ENCODE results near the gene TTYH3. TPM values are rescaled to one million over a fixed set of nuclear protein-coding genes. Genes with fewer than 3 reads are reported as not detected.

The TTYH3 gene
- total RNA-seq, 2 experiments from 2014 or later = 9.7 to 10.2 TPM

DNA sequence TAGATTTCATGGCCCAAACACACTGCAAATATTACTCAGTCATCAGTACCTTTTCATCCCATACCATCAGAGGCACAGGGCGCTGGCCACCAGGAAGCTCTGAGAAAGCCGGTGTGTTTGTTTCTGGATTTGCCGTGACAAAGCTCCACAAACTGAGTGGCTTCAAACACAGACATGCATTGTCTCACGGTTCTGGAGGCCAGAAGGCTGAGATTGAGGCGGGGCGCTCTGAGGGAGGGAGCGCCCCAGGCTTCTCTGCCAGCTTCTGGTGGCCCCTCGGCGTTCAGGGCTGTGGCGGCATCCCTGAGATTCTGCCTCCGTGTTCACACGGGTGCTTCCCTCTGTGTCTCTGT is 3.7 kb upstream of the TTYH3 start:
- no peaks in the 10 kb centered on the region for H3K9me3 Mint-ChIP-seq
- H3K4me3 Mint-ChIP-seq = no peak overlapping the region
- ChIA-PET CTCF (interaction anchor here (1.4 kb wide), 1 partner anchor 17 kb away, joined by 3 read pairs; no protein-coding TSS in a partner anchor), POLR2A (no interaction called here)
- H3K27me3 Mint-ChIP-seq = no peaks in the 10 kb centered on the region
- no peaks in the 10 kb centered on the region for H3K36me3 Mint-ChIP-seq (ENCODE audit: low read depth)
- peaks cover 10% of the 10 kb centered on the region for H3K4me1 Mint-ChIP-seq
- no peak overlapping the region for H3K27ac Mint-ChIP-seq
- no peak for DNase-seq

DNA sequence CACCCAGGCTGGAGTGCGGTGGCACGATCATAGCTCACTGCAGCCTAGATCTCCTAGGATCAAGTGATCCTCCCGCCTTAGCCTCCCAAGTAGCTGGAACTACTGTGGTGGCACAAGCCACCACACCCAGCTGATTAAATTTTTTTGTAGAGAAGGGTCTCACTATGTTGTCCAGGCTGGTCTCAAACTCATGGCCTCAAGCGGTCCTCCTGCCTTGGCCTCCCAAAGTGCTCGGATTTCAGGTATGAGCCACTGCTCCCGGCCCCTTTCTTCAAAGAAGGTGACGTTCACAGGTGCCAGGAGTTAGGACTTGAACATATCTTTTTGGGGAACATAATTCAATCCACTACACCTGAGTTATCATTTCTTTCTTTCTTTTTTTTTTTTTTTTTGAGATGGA is 2.9 kb upstream of the TTYH3 start:
- POLR2A ChIA-PET = no interaction called here
- Mint-ChIP-seq H3K36me3 (ENCODE audit: low read depth) (no peaks in the 10 kb centered on the region), H3K4me3 (no peak overlapping the region)

GRCh38 chr7:2629746-2630681 is 1.8 kb upstream of the TTYH3 start:
- CTCF ChIA-PET = no interaction called here
- no peaks in the 10 kb centered on the region for H3K9me3 Mint-ChIP-seq
- no peaks in the 10 kb centered on the region for H3K36me3 Mint-ChIP-seq (ENCODE audit: low read depth)

More for the DNA sequence above, 2.9 kb upstream of the TTYH3 start:
- H3K27me3 Mint-ChIP-seq = no peaks in the 10 kb centered on the region
- no peaks in the 10 kb centered on the region for H3K9me3 Mint-ChIP-seq
- peaks cover 16% of the 10 kb centered on the region for H3K4me1 Mint-ChIP-seq
- CTCF ChIA-PET = no interaction called here
- DNase-seq = no peak
- H3K27ac Mint-ChIP-seq = no peak overlapping the region

GRCh38 chr7:2632733-2633537 is 1.1 kb downstream of the TTYH3 start:
- Mint-ChIP-seq H3K4me3 (peak overlapping the region; percentile 71), H3K4me1 (peaks cover 20% of the 10 kb centered on the region), H3K27ac (no peak overlapping the region), H3K36me3 (ENCODE audit: low read depth) (no peaks in the 10 kb centered on the region), H3K27me3 (no peaks in the 10 kb centered on the region), H3K9me3 (no peaks in the 10 kb centered on the region)
- ChIA-PET CTCF (interaction anchor here (1.6 kb wide), 1 partner anchor 77 kb away, joined by 4 read pairs; no protein-coding TSS in a partner anchor), POLR2A (interaction anchor here (0.7 to 2.0 kb wide), 2 partner anchors 12 kb away, joined by 3 to 5 read pairs; no protein-coding TSS in a partner anchor)
- peak; percentile 32 for DNase-seq

More at GRCh38 chr7:2629746-2630681, 1.8 kb upstream of the TTYH3 start:
- Mint-ChIP-seq H3K4me3 (no peak overlapping the region), H3K4me1 (peaks cover 20% of the 10 kb centered on the region), H3K27me3 (no peaks in the 10 kb centered on the region), H3K27ac (no peak overlapping the region)
- POLR2A ChIA-PET = no interaction called here
- no peak for DNase-seq

GRCh38 chr7:2633538-2634266 is 1.9 kb downstream of the TTYH3 start:
- Mint-ChIP-seq H3K4me1 (peaks cover 20% of the 10 kb centered on the region), H3K36me3 (ENCODE audit: low read depth) (no peaks in the 10 kb centered on the region), H3K9me3 (no peaks in the 10 kb centered on the region), H3K4me3 (peak overlapping the region; percentile 64), H3K27me3 (no peaks in the 10 kb centered on the region), H3K27ac (no peak overlapping the region)
- DNase-seq = peak; percentile 25
- ChIA-PET POLR2A (interaction anchor here (0.7 kb wide), 1 partner anchor 11 kb away, joined by 3 read pairs; no protein-coding TSS in a partner anchor), CTCF (interaction anchor here (1.6 kb wide), 1 partner anchor 76 kb away, joined by 4 read pairs; no protein-coding TSS in a partner anchor)

- ChIA-PET POLR2A (no interaction called here), CTCF (interaction anchor here (1.6 kb wide), 1 partner anchor 75 kb away, joined by 4 read pairs; no protein-coding TSS in a partner anchor)
- no peak overlapping the region for H3K4me3 Mint-ChIP-seq
- DNase-seq = no peak
- H3K27me3 Mint-ChIP-seq = no peaks in the 10 kb centered on the region
- no peaks in the 10 kb centered on the region for H3K36me3 Mint-ChIP-seq (ENCODE audit: low read depth)
- H3K27ac Mint-ChIP-seq = no peak overlapping the region
- no peaks in the 10 kb centered on the region for H3K9me3 Mint-ChIP-seq
- H3K4me1 Mint-ChIP-seq = peaks cover 20% of the 10 kb centered on the region
Observed at GRCh38 chr7:2634267-2635145, 2.7 kb downstream of the TTYH3 start.

- H3K27me3 Mint-ChIP-seq = no peaks in the 10 kb centered on the region
- H3K36me3 Mint-ChIP-seq (ENCODE audit: low read depth) = no peaks in the 10 kb centered on the region
- peaks cover 20% of the 10 kb centered on the region for H3K4me1 Mint-ChIP-seq
- ChIA-PET POLR2A (no interaction called here), CTCF (no interaction called here)
- DNase-seq = no peak
- H3K9me3 Mint-ChIP-seq = no peaks in the 10 kb centered on the region
- H3K27ac Mint-ChIP-seq = no peak overlapping the region
- H3K4me3 Mint-ChIP-seq = no peak overlapping the region
Observed at GRCh38 chr7:2635148-2635668, 3.4 kb downstream of the TTYH3 start.

DNA sequence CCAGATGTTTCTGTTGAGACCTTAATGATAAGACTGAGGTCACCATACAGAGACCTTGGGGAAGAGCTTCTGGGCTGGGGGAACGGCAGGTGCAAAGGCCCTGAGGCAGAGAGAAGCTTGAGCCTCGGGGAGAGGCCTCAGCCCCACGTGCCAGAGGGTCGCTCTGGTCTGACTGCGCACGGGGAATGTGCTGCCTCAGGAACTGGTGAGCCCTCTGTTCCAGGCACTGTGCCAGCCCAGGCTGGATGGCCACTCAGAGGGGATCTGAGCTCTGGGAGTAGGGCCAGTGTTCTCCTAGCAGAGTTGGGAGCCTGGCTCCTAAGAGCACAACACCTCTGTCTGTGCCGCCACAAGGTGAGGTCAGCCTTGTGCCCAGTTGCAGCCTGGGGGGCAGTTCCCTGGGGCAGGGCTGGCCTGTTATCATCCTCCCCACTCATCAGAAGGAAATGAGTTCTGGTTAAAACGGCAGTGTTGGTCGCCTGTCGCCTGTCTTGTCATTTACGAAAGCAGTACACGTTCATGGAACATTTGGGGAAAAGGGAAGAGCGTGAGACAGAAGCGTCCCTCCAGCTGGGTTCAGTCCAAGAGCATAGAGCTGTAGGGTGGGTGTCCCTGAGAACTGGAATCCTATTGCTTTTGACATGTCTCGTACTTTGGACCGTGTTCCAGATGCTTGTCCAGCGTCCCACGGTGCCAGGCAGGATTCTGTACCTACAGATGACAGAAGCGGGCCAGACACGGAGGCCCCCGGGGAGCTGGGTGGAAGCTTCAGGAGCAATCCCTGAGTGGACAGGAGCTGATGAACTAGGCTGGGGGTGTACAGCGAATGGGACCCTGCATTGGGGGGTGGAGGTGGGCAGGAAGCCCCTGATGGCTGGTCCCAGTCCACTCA is 4.3 kb downstream of the TTYH3 start:
- no peaks in the 10 kb centered on the region for H3K9me3 Mint-ChIP-seq

DNA sequence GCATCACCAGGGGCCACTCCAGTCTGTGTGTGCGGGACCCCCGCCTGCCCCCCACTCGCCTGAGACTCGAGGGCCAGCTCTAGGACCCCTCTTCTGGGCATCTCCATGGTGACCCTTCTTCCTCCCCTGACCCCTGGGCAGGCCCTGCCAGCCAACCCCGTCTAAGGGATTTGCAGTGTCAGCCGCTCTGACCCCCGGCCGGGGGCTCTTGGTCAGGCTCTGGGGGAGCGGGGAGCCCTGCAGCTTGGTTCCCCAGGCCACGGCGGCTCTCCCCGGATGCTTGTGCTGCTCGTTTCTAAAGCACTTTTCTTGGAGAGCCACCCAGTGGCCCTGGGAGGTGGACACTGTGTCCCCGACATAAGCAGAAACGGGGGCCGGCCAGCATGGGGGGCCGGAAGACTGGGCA is 5.3 kb downstream of the TTYH3 start:
- Mint-ChIP-seq H3K4me3 (no peak overlapping the region), H3K27ac (no peak overlapping the region), H3K36me3 (ENCODE audit: low read depth) (no peaks in the 10 kb centered on the region), H3K9me3 (no peaks in the 10 kb centered on the region), H3K27me3 (no peaks in the 10 kb centered on the region), H3K4me1 (peaks cover 15% of the 10 kb centered on the region)
- ChIA-PET CTCF (no interaction called here), POLR2A (no interaction called here)
- DNase-seq = no peak

More for the DNA sequence above, 4.3 kb downstream of the TTYH3 start:
- Mint-ChIP-seq H3K27me3 (no peaks in the 10 kb centered on the region), H3K27ac (no peak overlapping the region), H3K4me1 (peaks cover 19% of the 10 kb centered on the region), H3K36me3 (ENCODE audit: low read depth) (no peaks in the 10 kb centered on the region), H3K4me3 (no peak overlapping the region)
- POLR2A ChIA-PET = interaction anchor here (0.9 kb wide), 1 partner anchor 69 kb away, joined by 3 read pairs; no protein-coding TSS in a partner anchor
- no peak for DNase-seq
- CTCF ChIA-PET = interaction anchor here (1.0 kb wide), 1 partner anchor 27 kb away, joined by 4 read pairs; no protein-coding TSS in a partner anchor

- no peak for DNase-seq
- ChIA-PET POLR2A (no interaction called here), CTCF (interaction anchor here (0.6 kb wide), 1 partner anchor 42 kb away, joined by 3 read pairs; no protein-coding TSS in a partner anchor)
- H3K27ac Mint-ChIP-seq = no peak overlapping the region
- H3K9me3 Mint-ChIP-seq = no peaks in the 10 kb centered on the region
- H3K4me3 Mint-ChIP-seq = no peak overlapping the region
- peaks cover 12% of the 10 kb centered on the region for H3K4me1 Mint-ChIP-seq
- no peaks in the 10 kb centered on the region for H3K36me3 Mint-ChIP-seq (ENCODE audit: low read depth)
- no peaks in the 10 kb centered on the region for H3K27me3 Mint-ChIP-seq
Observed at GRCh38 chr7:2637505-2638223, 5.9 kb downstream of the TTYH3 start.

Data from activated CD4-positive, alpha-beta memory T cell treated with anti-CD3 and anti-CD28 coated beads, Interleukin-2, amount 10 ng/mL, durations not matched to agents 7 days and 5 days (primary cell).